Caco-2 (cell line): ENCODE data around the gene ZBTB5. TPM values are rescaled to one million over a fixed set of nuclear protein-coding genes. Genes with fewer than 3 reads are reported as not detected.
"Not testable (repeated sequence)": the region's sequence is repeated elsewhere in the genome, so short reads cannot be mapped to it uniquely, and the experiment has no call there.

ENCODE experiments used
- BruUV-seq: library from RNA; stranded (reverse); fragments of 400-500 nt; replicated peaks from 2 replicates; lab custom pipeline; 2021; lab: Mats Ljungman, UMichigan
- CTCF ChIA-PET: fragments of 300-600 bp; sonication (Branson Sonifier 250); formaldehyde crosslinking; loops from one replicate; lab custom pipeline; 2022; ENCODE audit warnings: antibody characterized with exemption; lab: Charles Lee
- POLR2A ChIA-PET: fragments of 300-600 bp; sonication (Branson Sonifier 250); formaldehyde crosslinking; loops from one replicate; lab custom pipeline; 2022; ENCODE audit warnings: antibody characterized with exemption; lab: Charles Lee
- DNase-seq, 2 experiments: peaks; one replicate each; pipeline versions ENCODE4 v3.0.0 to v3.0.0-alpha.2; 2020 to 2022
- H3K27me3 ChIP-seq: replicated peaks from 2 replicates; pipeline ENCODE4 v1.6.0; 2011; ENCODE audit warnings: low read length; ENCODE audit not compliant: control insufficient read depth, insufficient read depth
- H3K36me3 ChIP-seq: 2 replicates; pipeline ENCODE4 v1.5.1; 2011; ENCODE audit warnings: low read length; ENCODE audit not compliant: control insufficient read depth, insufficient read depth
- H3K4me1 ChIP-seq: fragments of 250-450 bp; sonication (Bioruptor Pico); 2 replicates; pipeline ENCODE4 v1.5.1; 2020; ENCODE audit warnings: mild to moderate bottlenecking
- H3K4me3 ChIP-seq: 2 replicates; pipeline ENCODE4 v1.5.1; 2011; ENCODE audit warnings: low read depth, mild to moderate bottlenecking, control low read depth, low read length
- H3K9me3 ChIP-seq: fragments of 250-450 bp; sonication (Bioruptor Pico); 2 replicates; pipeline ENCODE4 v1.5.1; 2020; ENCODE audit warnings: mild to moderate bottlenecking, moderate library complexity
- H3K27ac Mint-ChIP-seq: one replicate; pipeline ENCODE4 v1.8.0; 2022; ENCODE audit warnings: mixed read lengths; ENCODE audit not compliant: unreplicated experiment
- H3K27me3 Mint-ChIP-seq: one replicate; pipeline ENCODE4 v1.8.0; 2022; ENCODE audit warnings: mixed read lengths; ENCODE audit not compliant: insufficient read depth, unreplicated experiment
- H3K36me3 Mint-ChIP-seq: one replicate; pipeline ENCODE4 v1.8.0; 2022; ENCODE audit warnings: mild to moderate bottlenecking, mixed read lengths; ENCODE audit not compliant: insufficient read depth, unreplicated experiment
- H3K4me1 Mint-ChIP-seq: one replicate; pipeline ENCODE4 v1.8.0; 2022; ENCODE audit warnings: low read depth, mixed read lengths; ENCODE audit not compliant: unreplicated experiment
- H3K4me3 Mint-ChIP-seq: one replicate; pipeline ENCODE4 v1.8.0; 2022; ENCODE audit warnings: mild to moderate bottlenecking, moderate library complexity, mixed read lengths; ENCODE audit not compliant: unreplicated experiment
- H3K9me3 Mint-ChIP-seq: one replicate; pipeline ENCODE4 v1.8.0; 2022; ENCODE audit warnings: mixed read lengths; ENCODE audit not compliant: unreplicated experiment
- CTCF ChIP-seq, 2 experiments: fragments of 200-600 bp in 1 of 2; IDR thresholded peaks; 1 replicate in 1 of 2; 2 replicates in 1 of 2; pipeline versions ENCODE4 v1.5.1 to v1.8.0; 2011 to 2022; ENCODE audit warnings: antibody characterized with exemption in 1 of 2, control low read depth in 1 of 2, inconsistent platforms in 1 of 2, low read depth in 1 of 2, low read length in 1 of 2, mild to moderate bottlenecking in 1 of 2, moderate library complexity in 1 of 2; ENCODE audit not compliant: insufficient read depth in 1 of 2, severe bottlenecking in 1 of 2, unreplicated experiment in 1 of 2
- intact Hi-C: fragments of 100-400 bp; cut with micrococcal nuclease; formaldehyde crosslinking; loops from one replicate; pipeline ENCODE4 v1.10.0; 2022; ENCODE audit not compliant: unreplicated experiment
- total RNA-seq: library from RNA; stranded (reverse); gene quantifications from 2 replicates; pipeline ENCODE4 v1.2.3, GENCODE V29; 2022

Gene ZBTB5
- total RNA-seq, 1 experiment from 2014 or later = 13.2 TPM

- POLR2A ChIA-PET = no interaction called here
- Histone ChIP-seq H3K27me3 (no peaks in the 10 kb centered on the region), H3K4me3 (no peak overlapping the region), H3K36me3 (no peaks in the 10 kb centered on the region), H3K9me3 (no peaks in the 10 kb centered on the region), H3K4me1 (no peaks in the 10 kb centered on the region)
- H3K4me3 Mint-ChIP-seq = no peak overlapping the region
- no peaks in the 10 kb centered on the region for H3K36me3 Mint-ChIP-seq
- intact Hi-C loops = no loop called here
- H3K27ac Mint-ChIP-seq = no peak overlapping the region
- no peaks in the 10 kb centered on the region for H3K9me3 Mint-ChIP-seq
- TF ChIP-seq CTCF (IDR thresholded peaks at IDR 0.05; ENCODE audit: insufficient read depth in 1 of 2, low read depth in 1 of 2, low read length in 1 of 2, severe bottlenecking in 1 of 2, unreplicated experiment in 1 of 2) = no peak
- DNase-seq = no peak
- CTCF ChIA-PET = no interaction called here
- no TSS peak for BruUV-seq
- H3K27me3 Mint-ChIP-seq = no peaks in the 10 kb centered on the region
- H3K4me1 Mint-ChIP-seq = no peaks in the 10 kb centered on the region
Observed at GRCh38 chr9:37398464-37399025, 66.7 kb downstream of the ZBTB5 start.

- CTCF ChIA-PET, DNase-seq, H3K9me3 ChIP-seq, H3K36me3 ChIP-seq, H3K27me3 Mint-ChIP-seq, H3K4me3 Mint-ChIP-seq, H3K4me1 Mint-ChIP-seq, BruUV-seq, POLR2A ChIA-PET, H3K4me3 ChIP-seq, H3K36me3 Mint-ChIP-seq, intact Hi-C loops, H3K27me3 ChIP-seq, H3K27ac Mint-ChIP-seq, H3K9me3 Mint-ChIP-seq, H3K4me1 ChIP-seq: not testable (repeated sequence)
Observed at GRCh38 chr9:37397948-37398347, 67.3 kb downstream of the ZBTB5 start.

- H3K4me3 Mint-ChIP-seq = no peak overlapping the region
- no peaks in the 10 kb centered on the region for H3K36me3 ChIP-seq
- H3K4me3 ChIP-seq = no peak overlapping the region
- no peak for DNase-seq
- ChIA-PET CTCF (no interaction called here), POLR2A (no interaction called here)
- H3K4me1 ChIP-seq = no peaks in the 10 kb centered on the region
- H3K9me3 ChIP-seq = no peaks in the 10 kb centered on the region
- TF ChIP-seq CTCF (IDR thresholded peaks at IDR 0.05; ENCODE audit: insufficient read depth in 1 of 2, low read depth in 1 of 2, low read length in 1 of 2, severe bottlenecking in 1 of 2, unreplicated experiment in 1 of 2) = no peak
- no TSS peak for BruUV-seq
- H3K27me3 Mint-ChIP-seq = no peaks in the 10 kb centered on the region
- intact Hi-C loops = no loop called here
- H3K27ac Mint-ChIP-seq = no peak overlapping the region
- no peaks in the 10 kb centered on the region for H3K9me3 Mint-ChIP-seq
- no peaks in the 10 kb centered on the region for H3K27me3 ChIP-seq
- H3K36me3 Mint-ChIP-seq = no peaks in the 10 kb centered on the region
- H3K4me1 Mint-ChIP-seq = no peaks in the 10 kb centered on the region
Observed at GRCh38 chr9:37395663-37396062, 69.6 kb downstream of the ZBTB5 start.

GRCh38 chr9:37395229-37395628 lies 70.0 kb downstream of the ZBTB5 start:
- Histone ChIP-seq H3K9me3 (no peaks in the 10 kb centered on the region), H3K27me3 (no peaks in the 10 kb centered on the region), H3K4me1 (no peaks in the 10 kb centered on the region), H3K36me3 (no peaks in the 10 kb centered on the region), H3K4me3 (no peak overlapping the region)
- ChIA-PET POLR2A (no interaction called here), CTCF (no interaction called here)
- no peak for DNase-seq
- no TSS peak for BruUV-seq
- intact Hi-C loops = no loop called here
- no peaks in the 10 kb centered on the region for H3K36me3 Mint-ChIP-seq
- no peaks in the 10 kb centered on the region for H3K27me3 Mint-ChIP-seq
- no peak overlapping the region for H3K4me3 Mint-ChIP-seq
- no peak for TF ChIP-seq CTCF (IDR thresholded peaks at IDR 0.05; ENCODE audit: insufficient read depth in 1 of 2, low read depth in 1 of 2, low read length in 1 of 2, severe bottlenecking in 1 of 2, unreplicated experiment in 1 of 2)
- H3K9me3 Mint-ChIP-seq = no peaks in the 10 kb centered on the region
- H3K4me1 Mint-ChIP-seq = no peaks in the 10 kb centered on the region
- H3K27ac Mint-ChIP-seq = no peak overlapping the region
